ENCODE results near the gene SLC37A4. TPM values are rescaled to one million over a fixed set of nuclear protein-coding genes. Genes with fewer than 3 reads are reported as not detected.

The SLC37A4 gene
- total RNA-seq, 4 donors from 2014 or later = 24.6 to 32.2 (median 29.2) TPM

DNA sequence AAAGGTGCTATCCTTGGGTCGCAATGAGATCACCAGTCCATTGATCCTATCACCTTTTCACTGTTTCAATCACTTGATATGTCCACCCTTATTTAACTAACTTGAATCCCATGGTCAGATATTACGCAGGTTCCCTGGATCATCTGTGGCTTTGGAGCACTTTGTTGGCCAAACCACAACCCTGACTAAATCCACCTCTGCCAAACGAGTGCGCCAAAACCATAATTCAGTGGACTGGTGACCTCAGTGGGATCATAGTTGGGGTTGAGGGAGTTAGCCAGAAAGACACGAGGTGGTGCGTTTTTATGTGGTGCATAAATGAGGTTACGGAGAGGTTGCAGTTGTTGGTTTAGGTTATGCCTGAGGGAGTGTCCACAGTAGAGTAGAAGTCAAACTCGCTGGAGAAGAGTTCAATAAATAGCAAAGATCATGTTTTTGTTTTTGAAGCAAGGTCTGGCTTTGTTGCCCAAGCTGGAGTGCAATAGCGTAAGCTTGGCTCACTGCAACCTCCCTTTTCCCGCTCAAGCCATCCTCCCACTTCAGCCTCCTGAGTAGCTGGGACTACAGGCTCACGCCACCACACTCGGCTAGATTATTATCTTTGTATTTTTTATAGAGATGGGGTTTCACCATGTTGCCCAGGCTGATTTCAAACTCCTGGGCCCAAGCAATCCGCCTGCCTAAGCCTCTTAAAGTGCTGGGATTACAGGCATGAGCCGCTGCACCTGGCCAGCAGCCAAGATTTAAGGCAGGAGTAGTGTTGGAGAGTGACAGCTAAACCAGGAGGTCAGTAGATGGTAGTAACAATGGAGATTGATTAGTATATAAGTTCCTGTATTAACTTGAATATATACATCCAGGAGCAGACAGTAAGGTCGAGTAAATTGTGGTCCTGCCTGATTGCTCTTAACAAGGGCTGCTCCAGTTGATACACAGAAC, 54.6 kb downstream of the SLC37A4 start:
- no peak for DNase-seq (ENCODE audit: low spot score in 2 of 2)
- no peaks in the 10 kb centered on the region for H3K9me3 ChIP-seq
- H3K27me3 ChIP-seq = peaks cover 0 to 25% of the 10 kb centered on the region in 2 donors
- H3K27ac ChIP-seq = no peak overlapping the region
- H3K4me3 ChIP-seq = no peak overlapping the region
- no peaks in the 10 kb centered on the region for H3K36me3 ChIP-seq
- TF ChIP-seq POLR2A (IDR thresholded peaks at IDR 0.05) (no peak), EP300 (IDR thresholded peaks at IDR 0.05) (peak in 1 of 2 donors; percentile 10)
- WGBS, 2 donors = 75 to 83% methylated on average over 15 of the region's 15 CpGs
- peaks cover 0 to 17% (median 5%) of the 10 kb centered on the region in 4 donors for H3K4me1 ChIP-seq

Small RNA genes lying within 50 kb of the gene (small RNA-seq; reads per million reads assigned to genes)
- gene AP003392.2 = not detected
- gene RF00017 = not detected
- not detected for gene RF00019

Other genes starting within 250 kb of the SLC37A4 start
- gene DDX6, start 239.7 kb downstream of the SLC37A4 start, total RNA-seq = 100 to 1,000 TPM in 3 of 4 donors, 10 to 100 TPM in 1; 75.6 to 108 (median 107) TPM
- gene CXCR5, start 147.0 kb downstream of the SLC37A4 start, total RNA-seq = not detected
- gene BCL9L, start 105.0 kb downstream of the SLC37A4 start, total RNA-seq = 10 to 100 TPM; 15.7 to 36.0 (median 28.5) TPM
- gene UPK2, start 74.6 kb downstream of the SLC37A4 start, total RNA-seq = not detected
- gene FOXR1, start 59.1 kb downstream of the SLC37A4 start, total RNA-seq = not detected
- gene CENATAC, start 32.7 kb downstream of the SLC37A4 start, total RNA-seq = 100 to 1,000 TPM in 1 of 4 donors, 10 to 100 TPM in 3; 77.3 to 158 (median 88.0) TPM
- gene RPS25, start 12.5 kb downstream of the SLC37A4 start, total RNA-seq = 1,000 to 10,000 TPM; 1,034 to 1,871 (median 1,524) TPM
- 10 to 100 TPM; 64.7 to 92.0 (median 81.8) TPM for gene TRAPPC4, start 12.1 kb downstream of the SLC37A4 start, total RNA-seq
- 100 to 1,000 TPM in 1 of 4 donors, 10 to 100 TPM in 3; 78.1 to 102 (median 91.3) TPM for gene HYOU1, start 26.3 kb upstream of the SLC37A4 start, total RNA-seq
- 10 to 100 TPM; 25.8 to 54.9 (median 37.1) TPM for gene VPS11, start 36.9 kb upstream of the SLC37A4 start, total RNA-seq
- gene HMBS, start 54.0 kb upstream of the SLC37A4 start, total RNA-seq = 10 to 100 TPM in 3 of 4 donors, 1 to 10 TPM in 1; 6.7 to 18.3 (median 10.6) TPM
- gene DPAGT1, start 71.0 kb upstream of the SLC37A4 start, total RNA-seq = 10 to 100 TPM; 20.7 to 33.9 (median 23.5) TPM
- gene C2CD2L, start 76.5 kb upstream of the SLC37A4 start, total RNA-seq = 10 to 100 TPM; 11.4 to 13.8 (median 12.3) TPM
- gene HINFP, start 90.7 kb upstream of the SLC37A4 start, total RNA-seq = 10 to 100 TPM; 21.9 to 36.1 (median 27.0) TPM
- gene ABCG4, start 118.2 kb upstream of the SLC37A4 start, total RNA-seq = under 1 TPM in 2 of 4 donors, not detected in 2; under 0.01 to 0.30 TPM
- 10 to 100 TPM; 16.0 to 27.7 (median 20.5) TPM for gene NLRX1, start 137.8 kb upstream of the SLC37A4 start, total RNA-seq
- gene NHERF4, start 154.6 kb upstream of the SLC37A4 start, total RNA-seq = under 1 TPM in 1 of 4 donors, not detected in 3; 0.30 TPM
- gene CBL, start 175.5 kb upstream of the SLC37A4 start, total RNA-seq = 10 to 100 TPM; 14.2 to 19.2 (median 16.0) TPM

Measured in tibial nerve (tissue), 4 donors.